Stimulated activated CD8-positive, alpha-beta memory T cell treated with anti-CD3 and anti-CD28 coated beads, Interleukin-15, amount 100 ng/mL, for 4 hours (primary cell): ENCODE results near the gene MAF.

Experiments
- DNase-seq, 2 donors: peaks; one replicate each; pipeline ENCODE4 v3.0.0-alpha.2; 2020; ENCODE audit warnings: low read depth in 2 of 2

The MAF gene

DNA sequence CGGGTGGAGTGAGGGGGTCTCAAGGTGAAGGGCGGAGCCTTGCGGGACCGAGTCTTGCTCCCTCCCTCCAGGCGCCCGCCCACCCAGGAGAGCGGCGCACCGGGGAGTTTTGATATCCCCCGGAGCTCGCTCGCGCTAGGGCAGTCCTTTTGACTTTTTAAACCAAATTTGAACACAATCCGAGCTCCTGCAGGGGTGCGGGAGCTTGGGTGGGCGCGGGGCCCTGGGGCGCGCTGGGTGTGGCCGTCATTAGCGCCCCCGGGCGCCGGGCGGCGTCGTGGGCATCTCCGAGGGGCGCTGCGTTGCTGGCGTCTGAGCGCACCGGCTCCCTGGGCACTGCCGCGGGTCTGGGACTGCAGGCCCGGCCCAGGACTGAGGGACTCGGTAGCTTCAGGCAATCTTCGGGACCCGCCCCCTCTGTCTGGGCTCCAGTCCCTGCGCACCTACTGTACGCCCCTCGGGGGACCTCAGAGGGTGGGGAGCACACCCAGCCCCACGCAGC, 10.9 kb downstream of the MAF start:
- DNase-seq: no peak

DNA sequence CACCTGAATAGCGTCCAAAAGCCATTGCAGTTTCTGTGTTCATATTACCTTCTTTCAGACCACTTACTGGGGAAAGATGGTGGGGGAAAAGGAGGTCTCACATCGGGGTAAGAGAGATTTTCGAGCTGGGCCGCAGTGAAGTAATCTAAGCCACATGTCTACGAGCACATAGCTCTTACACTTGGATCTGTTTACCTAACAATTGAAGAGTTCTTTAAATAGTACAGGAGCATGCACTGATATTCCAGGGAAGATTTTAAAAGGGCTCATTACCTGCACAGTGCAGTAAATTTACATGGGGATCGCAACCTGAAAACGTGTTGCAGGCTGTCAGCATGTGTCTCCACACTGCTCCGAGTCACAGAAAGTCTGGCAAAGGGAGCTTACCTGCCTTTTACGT, 12.6 kb downstream of the MAF start:
- no peak for DNase-seq

DNA sequence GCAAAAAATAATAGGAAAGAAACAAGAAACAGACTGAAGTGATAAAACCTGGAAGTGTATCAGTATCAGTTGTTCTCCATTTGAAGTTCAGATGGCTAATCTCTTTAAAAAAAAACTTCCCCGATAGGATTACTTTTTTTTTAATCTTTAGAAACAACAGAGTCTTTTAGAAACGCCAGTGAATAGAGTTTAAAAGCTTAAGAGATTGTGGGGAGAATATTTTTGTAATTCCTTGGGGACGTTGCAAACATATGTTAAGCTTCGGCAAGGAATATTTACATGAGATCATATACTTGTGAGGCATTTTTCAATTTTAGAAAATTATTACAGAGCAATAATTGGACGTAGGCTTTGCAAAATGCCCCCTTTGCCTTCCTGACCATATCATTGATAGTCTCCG, 13.2 kb downstream of the MAF start:
- no peak for DNase-seq

DNA sequence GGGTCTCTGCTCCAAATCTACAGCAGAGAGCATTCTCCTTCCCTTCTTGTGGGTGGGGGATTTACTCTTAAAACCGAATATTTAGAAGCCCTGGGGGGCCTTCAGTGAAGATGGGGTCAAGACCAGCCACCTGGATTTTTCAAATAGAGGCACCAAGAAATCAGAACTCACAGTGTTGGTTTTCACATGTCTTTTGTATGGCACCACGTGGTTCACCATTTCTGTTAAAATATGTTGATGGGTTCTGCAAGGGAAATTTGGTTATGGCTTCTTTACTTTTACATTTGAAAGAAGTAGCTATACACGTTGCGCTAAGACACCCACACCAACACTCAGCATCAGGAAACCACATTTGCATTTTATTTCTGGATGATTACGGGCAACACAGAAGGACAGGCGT, 17.7 kb downstream of the MAF start:
- no peak for DNase-seq

DNA sequence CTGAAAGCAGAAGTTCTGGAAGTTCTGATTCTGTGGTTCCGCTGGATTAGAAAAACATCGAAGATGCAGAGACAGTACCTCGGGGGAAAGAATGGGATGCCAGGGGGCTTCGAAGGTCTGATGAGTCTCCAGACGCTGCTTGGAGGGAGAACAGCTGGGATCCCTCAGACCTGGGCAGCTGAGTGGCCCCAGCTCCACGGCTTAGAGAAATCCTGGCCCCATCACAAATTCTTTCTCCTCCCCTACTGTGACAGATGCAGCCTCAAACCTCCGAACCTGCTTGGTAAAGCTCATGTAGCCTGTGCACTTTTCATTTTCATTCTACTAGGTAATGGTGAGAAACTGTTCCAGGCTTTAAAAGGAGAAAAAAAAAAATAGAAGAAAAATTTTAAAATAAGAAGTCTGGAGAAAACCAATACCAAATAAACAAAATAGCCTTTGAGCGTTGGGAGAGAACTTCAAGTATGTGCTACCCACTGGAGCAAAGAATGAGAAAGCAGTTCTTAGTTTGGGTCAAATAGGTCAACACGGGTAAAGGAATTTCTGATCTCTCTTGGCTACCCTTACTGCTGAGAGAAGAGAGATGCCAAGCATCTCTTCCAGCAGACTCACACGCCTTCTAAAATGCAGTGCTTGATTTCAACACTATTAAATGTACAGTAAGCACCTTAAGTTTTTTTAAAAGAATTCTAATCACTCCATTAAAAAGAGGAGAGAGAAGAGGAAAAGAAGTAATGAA, 19.9 kb downstream of the MAF start:
- DNase-seq: no peak

GRCh38 chr16:79576602-79577001, 23.9 kb downstream of the MAF start:
- DNase-seq: no peak

DNA sequence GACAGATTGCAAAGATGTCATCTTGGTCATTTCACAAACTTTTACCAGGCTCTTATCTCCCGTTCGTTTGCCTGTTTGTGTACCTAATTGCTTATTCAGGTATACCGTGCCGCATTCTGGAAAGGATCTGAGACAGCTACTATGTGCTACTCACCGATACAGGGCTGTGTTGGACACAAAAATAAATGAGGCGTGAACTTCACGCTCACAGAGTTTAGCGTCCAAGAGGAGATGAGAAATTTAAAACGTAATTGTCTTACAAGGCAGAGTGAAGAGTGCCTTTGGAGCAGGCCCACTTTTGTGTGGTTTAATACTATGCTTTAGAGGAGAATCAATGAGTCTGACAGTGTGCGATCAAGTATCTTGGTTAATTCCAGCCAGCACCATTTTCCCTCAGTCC, 26.7 kb downstream of the MAF start:
- DNase-seq: no peak

DNA sequence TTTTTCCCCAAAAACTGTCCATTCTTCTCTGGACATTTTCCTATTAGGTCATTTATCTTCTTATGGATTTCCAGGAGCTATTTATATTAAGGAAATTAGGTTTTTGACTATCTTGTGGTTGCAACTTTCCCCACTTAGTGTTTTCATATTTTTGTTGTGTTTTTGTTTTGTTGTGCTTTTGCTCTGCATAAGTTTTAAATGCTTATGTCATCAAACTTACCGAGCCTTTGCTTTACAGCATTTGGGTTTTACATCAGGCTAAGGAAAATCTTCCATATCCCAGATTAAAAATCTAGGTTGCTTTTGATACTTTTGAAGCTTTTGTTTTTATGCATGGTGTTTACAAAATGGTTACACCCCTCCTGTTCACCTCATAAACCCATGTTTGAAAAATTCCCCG, 27.5 kb downstream of the MAF start:
- no peak for DNase-seq

DNA sequence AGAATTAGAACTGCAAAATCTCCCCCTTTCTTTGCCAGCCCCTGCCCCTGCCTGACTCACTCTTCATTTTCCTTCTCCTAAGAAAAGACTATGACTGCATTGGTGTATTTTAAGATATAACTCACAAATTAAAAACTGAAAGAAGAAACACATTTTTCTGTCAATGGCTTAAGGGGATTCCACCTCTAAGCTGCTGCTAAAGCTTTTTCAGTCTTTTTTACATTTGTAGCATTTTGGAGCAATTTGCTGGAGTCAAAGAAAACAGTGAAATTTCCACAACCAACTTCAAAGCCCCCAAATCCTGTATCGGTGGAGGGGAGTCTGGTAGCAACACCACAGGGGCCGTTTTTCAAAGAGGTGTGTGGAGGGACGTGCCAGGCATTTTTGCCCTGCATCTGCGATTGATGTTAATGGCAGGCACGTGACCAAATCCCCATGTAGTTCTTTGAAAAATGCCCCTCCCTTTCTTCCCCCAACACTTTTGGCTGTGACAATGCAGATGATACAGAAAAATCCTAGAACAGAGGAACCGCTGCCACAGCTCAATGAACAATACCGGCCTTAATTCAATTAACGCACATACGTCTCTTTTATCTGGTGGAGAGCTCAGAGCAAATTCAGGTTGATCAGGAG, 28.5 kb downstream of the MAF start:
- DNase-seq: no peak

DNA sequence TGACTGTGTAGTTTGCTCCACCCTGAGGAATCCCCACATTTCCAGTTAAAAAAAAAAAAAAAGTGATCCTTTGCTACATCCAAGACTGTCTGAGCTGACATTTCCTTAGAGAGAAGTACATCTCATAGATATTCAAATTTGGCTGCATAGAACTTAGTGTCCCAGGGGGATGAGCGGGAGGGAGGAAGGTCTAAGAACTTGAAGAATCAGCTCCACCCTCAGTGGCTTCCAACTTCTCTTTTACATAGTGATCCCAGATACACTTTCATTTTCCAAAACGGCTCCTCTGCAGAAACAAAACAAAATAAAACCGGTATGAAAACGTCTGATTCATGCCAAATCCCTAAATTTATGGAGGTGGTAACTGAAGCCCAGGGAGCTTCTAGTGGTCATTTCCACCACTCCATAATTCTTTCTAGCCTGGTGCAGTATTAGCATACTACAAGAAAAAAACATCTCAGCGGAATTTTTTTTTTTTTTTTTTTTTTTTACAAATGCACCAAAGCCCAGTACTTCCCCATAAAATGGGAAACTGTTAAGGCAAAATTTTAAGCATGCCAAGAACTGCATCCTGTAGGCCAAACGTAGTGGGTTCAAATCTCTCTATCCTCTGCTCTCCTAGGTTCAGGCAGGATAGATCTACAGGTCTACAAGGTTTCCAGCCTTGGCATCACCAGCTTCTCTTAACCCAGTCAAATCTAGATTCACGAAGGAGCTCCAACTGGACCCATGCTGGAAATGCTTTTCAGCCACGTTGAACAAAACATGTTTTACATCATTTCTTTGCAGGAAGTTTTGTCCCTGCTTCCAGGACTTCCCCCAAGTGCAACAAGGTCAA, 29.3 kb downstream of the MAF start:
- no peak for DNase-seq

DNA sequence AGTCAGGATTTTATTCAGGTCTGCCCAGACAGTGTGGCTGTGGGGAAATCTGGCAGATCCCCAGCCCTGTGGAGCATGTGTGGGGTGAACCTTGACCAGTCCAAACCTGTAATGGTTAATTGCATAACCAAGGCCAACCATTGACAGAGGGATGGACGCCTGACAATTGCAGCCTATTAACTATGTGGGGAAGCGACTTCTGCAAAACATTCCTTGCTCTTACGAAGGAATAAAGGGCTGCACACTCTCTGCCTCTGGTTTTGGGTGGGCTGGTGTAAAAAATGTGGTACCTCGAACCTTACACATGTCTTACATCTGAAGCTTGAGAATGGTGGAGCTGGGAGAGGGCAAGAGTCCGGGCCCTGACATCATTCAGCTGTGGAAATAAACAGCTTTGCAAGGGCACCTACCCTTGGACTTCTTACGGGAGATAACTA, 35.8 kb downstream of the MAF start:
- DNase-seq: no peak

GRCh38 chr16:79563921-79564320, 36.6 kb downstream of the MAF start:
- no peak for DNase-seq

GRCh38 chr16:79562166-79562823, 38.2 kb downstream of the MAF start:
- DNase-seq: no peak

DNA sequence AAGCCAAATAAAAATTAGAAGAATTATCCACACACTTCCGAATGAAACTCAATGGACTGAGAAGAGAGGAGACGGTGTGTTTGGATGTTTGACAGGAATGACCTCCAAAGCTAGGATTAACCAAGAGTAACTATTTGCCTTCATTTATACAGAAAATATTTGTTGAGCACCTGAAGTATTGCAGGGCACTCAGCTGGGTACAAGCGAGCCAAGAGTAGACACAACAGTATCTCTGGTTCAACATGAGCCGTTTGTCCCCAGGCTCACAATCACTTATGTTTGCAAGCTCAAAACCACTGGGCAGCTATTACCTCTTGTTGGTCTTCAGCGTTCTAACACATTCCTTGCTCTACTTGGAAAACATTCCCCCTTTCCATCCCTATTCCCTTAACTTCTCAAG, 38.8 kb downstream of the MAF start:
- no peak for DNase-seq

DNA sequence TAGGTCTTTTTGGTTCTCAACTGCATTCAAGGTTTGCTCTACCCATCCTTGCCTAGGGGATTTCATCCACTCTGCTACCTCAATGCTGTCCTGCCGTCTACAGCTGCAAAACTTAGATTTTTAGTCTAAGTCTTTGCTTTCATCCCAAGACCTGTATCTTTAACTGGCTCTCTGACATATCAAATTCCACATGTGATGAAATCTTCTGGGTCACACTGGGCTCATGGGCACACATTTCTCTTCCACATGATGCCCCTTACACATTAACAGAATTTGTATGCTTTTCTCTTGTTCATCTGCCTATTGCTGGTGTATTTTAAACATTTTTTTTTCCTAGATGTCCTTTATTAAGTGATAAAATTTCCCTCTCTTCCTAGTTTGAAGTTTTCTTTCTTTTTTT, 39.6 kb downstream of the MAF start:
- no peak for DNase-seq

DNA sequence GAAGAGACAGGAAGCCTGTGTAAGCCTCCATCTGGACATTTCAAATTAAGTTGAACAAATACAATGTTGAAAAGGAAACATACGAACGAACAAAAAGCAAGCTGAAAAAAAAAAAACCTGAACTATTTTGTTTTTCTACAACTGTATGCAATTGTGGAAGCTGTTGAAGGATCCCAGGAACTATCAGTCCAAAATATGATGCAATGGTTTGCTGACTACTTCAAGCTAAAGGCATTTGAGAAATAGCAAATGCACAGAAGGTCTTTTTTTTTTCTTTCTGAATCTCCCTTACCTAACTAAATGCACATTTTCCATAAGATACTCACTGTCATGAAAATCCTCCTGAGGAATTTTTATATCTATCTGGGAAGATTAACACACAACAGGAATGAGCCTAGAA, 40.2 kb downstream of the MAF start:
- no peak for DNase-seq

DNA sequence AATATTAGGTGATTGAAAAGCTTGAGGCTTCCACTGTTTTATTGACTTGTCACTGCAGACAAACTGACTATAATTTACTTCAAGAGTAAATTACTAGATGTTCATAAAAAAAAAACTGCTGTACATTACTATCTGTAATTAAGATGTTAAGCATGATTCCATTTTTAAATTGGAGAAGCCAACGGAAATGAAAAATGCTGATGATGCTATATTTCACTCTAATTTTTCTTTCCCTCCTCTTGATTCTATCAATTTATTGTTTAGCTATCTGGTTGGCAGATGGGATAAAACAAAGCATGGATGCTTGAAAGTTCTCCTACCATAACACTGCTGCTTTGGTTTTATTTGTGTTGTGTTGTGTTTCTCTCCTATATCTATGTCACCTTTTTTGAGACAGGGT, 41.0 kb downstream of the MAF start:
- DNase-seq: no peak

GRCh38 chr16:79557421-79557820, 43.1 kb downstream of the MAF start:
- DNase-seq: no peak

- DNase-seq: no peak
Observed at GRCh38 chr16:79554912-79555311, 45.6 kb downstream of the MAF start.

- DNase-seq: no peak
Observed at GRCh38 chr16:79550373-79550772, 50.2 kb downstream of the MAF start.

DNA sequence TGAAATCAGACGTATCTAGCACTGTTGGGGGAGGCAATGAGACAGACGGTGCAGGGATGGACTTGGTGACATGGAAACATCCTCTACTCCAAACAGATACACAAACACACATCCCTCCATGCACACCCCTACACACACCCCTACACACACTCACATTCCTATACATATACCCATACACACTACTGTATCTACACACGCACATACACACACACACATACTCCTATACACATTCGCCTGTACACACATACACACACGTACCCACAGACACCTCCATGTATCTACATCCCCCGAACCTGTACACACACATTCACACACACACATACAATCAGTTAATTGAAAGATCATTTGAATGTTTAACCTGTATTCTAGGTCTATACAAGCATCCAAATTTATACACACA, 53.5 kb downstream of the MAF start:
- no peak for DNase-seq
